PFSK-1 (cell line): Measurements from ENCODE around the gene TAF4.

Experiments
- FOXP2 ChIP-seq: optimal IDR thresholded peaks from 2 replicates; pipeline ENCODE3; 2011; ENCODE audit warnings: borderline replicate concordance, control low read depth, inconsistent platforms; ENCODE audit not compliant: insufficient read depth; ENCODE audit errors: extremely low read length, extremely low read depth
- POLR2AphosphoS5 ChIP-seq: IDR thresholded peaks from 2 replicates; pipeline ENCODE4 v1.6.1; 2012; ENCODE audit warnings: low read depth, mild to moderate bottlenecking, control low read depth, low read length, moderate library complexity
- REST ChIP-seq, 2 experiments: IDR thresholded peaks; 2 replicates each; pipeline versions ENCODE4 v1.6.1 to v1.8.0; 2011 to 2012; ENCODE audit warnings: low read depth in 2 of 2, low read length in 2 of 2, control low read depth in 1 of 2, inconsistent platforms in 1 of 2, mild to moderate bottlenecking in 1 of 2, moderate library complexity in 1 of 2; ENCODE audit not compliant: insufficient read depth in 1 of 2
- SIN3A ChIP-seq: IDR thresholded peaks from 2 replicates; pipeline ENCODE4 v1.6.1; 2012; ENCODE audit warnings: mild to moderate bottlenecking, low read length, moderate library complexity, borderline replicate concordance; ENCODE audit not compliant: insufficient read depth
- TAF1 ChIP-seq: IDR thresholded peaks from 2 replicates; pipeline ENCODE4 v1.6.1; 2012; ENCODE audit warnings: low read length, control low read depth, borderline replicate concordance; ENCODE audit not compliant: insufficient read depth

TAF4 gene

GRCh38 chr20:61948586-61949362, 116.9 kb downstream of the TAF4 start:
- TF ChIP-seq FOXP2 (no peak), REST (IDR thresholded peaks at IDR 0.05; ENCODE audit: insufficient read depth in 1 of 2, low read depth in 2 of 2, low read length in 2 of 2) (no peak), TAF1 (no peak), SIN3A (no peak), POLR2AphosphoS5 (no peak)

GRCh38 chr20:61942526-61942925, 123.2 kb downstream of the TAF4 start:
- TF ChIP-seq REST (IDR thresholded peaks at IDR 0.05; ENCODE audit: insufficient read depth in 1 of 2, low read depth in 2 of 2, low read length in 2 of 2) = no peak
- no peak for TF ChIP-seq FOXP2

- no peak for TF ChIP-seq POLR2AphosphoS5
- TF ChIP-seq FOXP2 = no peak
- no peak for TF ChIP-seq TAF1
- TF ChIP-seq SIN3A = no peak
Observed at GRCh38 chr20:61941721-61942405, 123.8 kb downstream of the TAF4 start.

- TF ChIP-seq SIN3A (no peak), POLR2AphosphoS5 (0 out of 2 replicates have a peak, but pooled peaks have one; percentile 2), TAF1 (no peak), FOXP2 (no peak), REST (IDR thresholded peaks at IDR 0.05; ENCODE audit: insufficient read depth in 1 of 2, low read depth in 2 of 2, low read length in 2 of 2) (no peak)
Observed at GRCh38 chr20:61940976-61941720, 124.5 kb downstream of the TAF4 start.

- no peak for TF ChIP-seq SIN3A
- TF ChIP-seq FOXP2 = no peak
- no peak for TF ChIP-seq POLR2AphosphoS5
- no peak for TF ChIP-seq TAF1
Observed at GRCh38 chr20:61940491-61940890, 125.2 kb downstream of the TAF4 start.
